Endothelial cell of umbilical vein (primary cell): ENCODE measurements around the gene RAPGEF3.
A peak's percentile ranks its signal among the peaks of the same experiment; 100 is the strongest.

Source experiments
- CTCF ChIP-seq, 2 donors: IDR thresholded peaks; 1 replicate in 1 of 2; 2 replicates in 1 of 2; pipeline ENCODE4 v1.5.1; 2011; ENCODE audit warnings: low read length in 2 of 2, mild to moderate bottlenecking in 2 of 2, moderate library complexity in 2 of 2, control low read depth in 1 of 2, inconsistent platforms in 1 of 2, low read depth in 1 of 2; ENCODE audit not compliant: insufficient read depth in 1 of 2; ENCODE audit errors: extremely low read depth in 1 of 2
- POLR2A ChIP-seq: IDR thresholded peaks from 2 replicates; pipeline ENCODE4 v1.6.1; 2012; ENCODE audit warnings: low read depth, mild to moderate bottlenecking, control low read depth, low read length
- POLR2AphosphoS5 ChIP-seq: IDR thresholded peaks from 2 replicates; pipeline ENCODE4 v1.6.1; 2012; ENCODE audit warnings: low read depth, mild to moderate bottlenecking, control low read depth, low read length, moderate library complexity; ENCODE audit not compliant: insufficient read depth

- TF ChIP-seq POLR2AphosphoS5 (no peak), CTCF (IDR thresholded peaks at IDR 0.05; ENCODE audit: extremely low read depth in 1 of 2, insufficient read depth in 1 of 2, low read depth in 1 of 2, low read length in 2 of 2) (peak; percentile 89 to 94), POLR2A (no peak)
Measured at GRCh38 chr12:47742253-47742825, 16.3 kb downstream of the RAPGEF3 start.
